Measurements from ENCODE around the gene GNAI2.
A peak's percentile ranks its signal among the peaks of the same experiment; 100 is the strongest.
"Not testable (repeated sequence)": the region's sequence is repeated elsewhere in the genome, so short reads cannot be mapped to it uniquely, and the experiment has no call there.

Gene GNAI2

GRCh38 chr3:50278123-50278879 lies 42.3 kb downstream of the GNAI2 start:
- DNase-seq (ENCODE audit: low read depth) = no peak

- DNase-seq (ENCODE audit: low read depth) = no peak
Measured at GRCh38 chr3:50278880-50279224, 42.8 kb downstream of the GNAI2 start, which contains the start of gene LSMEM2. TSS of gene LSMEM2 (plus strand) at chr3:50279087. CDS start at chr3:50279114, 27 bp downstream.

GRCh38 chr3:50279255-50280016 lies 43.4 kb downstream of the GNAI2 start:
- DNase-seq (ENCODE audit: low read depth) = no peak

- DNase-seq (ENCODE audit: low read depth) = not testable (repeated sequence)
Measured at GRCh38 chr3:50284121-50284520, 48.1 kb downstream of the GNAI2 start.

- DNase-seq (ENCODE audit: low read depth) = no peak
Measured at GRCh38 chr3:50286322-50287227, 50.6 kb downstream of the GNAI2 start.

GRCh38 chr3:50287262-50287661 lies 51.3 kb downstream of the GNAI2 start:
- DNase-seq (ENCODE audit: low read depth) = no peak

- DNase-seq (ENCODE audit: low read depth) = no peak
Measured at GRCh38 chr3:50288387-50289007, 52.5 kb downstream of the GNAI2 start.

GRCh38 chr3:50289130-50289529 lies 53.1 kb downstream of the GNAI2 start:
- DNase-seq (ENCODE audit: low read depth) = no peak

- DNase-seq (ENCODE audit: low read depth) = no peak
Measured at GRCh38 chr3:50290161-50290641, 54.2 kb downstream of the GNAI2 start.

GRCh38 chr3:50292159-50293078 lies 56.4 kb downstream of the GNAI2 start, which contains the start of gene IFRD2:
TSS of gene IFRD2 (minus strand) at chr3:50292429. CDS start at chr3:50292274, 155 bp downstream.
- DNase-seq (ENCODE audit: low read depth) = peak; percentile 90

GRCh38 chr3:50293079-50293801 lies 57.2 kb downstream of the GNAI2 start:
- DNase-seq (ENCODE audit: low read depth) = no peak

- no peak for DNase-seq (ENCODE audit: low read depth)
Measured at GRCh38 chr3:50294089-50294488, 58.1 kb downstream of the GNAI2 start.

- DNase-seq (ENCODE audit: low read depth) = no peak
Measured at GRCh38 chr3:50294492-50295403, 58.7 kb downstream of the GNAI2 start.

- no peak for DNase-seq (ENCODE audit: low read depth)
Measured at GRCh38 chr3:50295553-50296431, 59.8 kb downstream of the GNAI2 start.

GRCh38 chr3:50296721-50297383 lies 60.8 kb downstream of the GNAI2 start:
- DNase-seq (ENCODE audit: low read depth) = no peak

- no peak for DNase-seq (ENCODE audit: low read depth)
Measured at GRCh38 chr3:50297384-50297775, 61.4 kb downstream of the GNAI2 start.

All from activated T-cell treated with anti-CD3 and anti-CD28 coated beads for 1 hour (primary cell).